ENCODE measurements around the gene CFAP221.
A peak's percentile ranks its signal among the peaks of the same experiment; 100 is the strongest.
"Not testable (repeated sequence)": the region's sequence is repeated elsewhere in the genome, so short reads cannot be mapped to it uniquely, and the experiment has no call there.

Gene CFAP221

GRCh38 chr2:119591523-119591922 lies 47.3 kb downstream of the CFAP221 start:
- no peak for DNase-seq

- no peak for DNase-seq
Measured at GRCh38 chr2:119592436-119592835, 48.2 kb downstream of the CFAP221 start.

- no peak for DNase-seq
Measured at GRCh38 chr2:119596638-119597037, 52.4 kb downstream of the CFAP221 start.

GRCh38 chr2:119598596-119599263 lies 54.5 kb downstream of the CFAP221 start:
- DNase-seq, result no peak

GRCh38 chr2:119599384-119599783 lies 55.1 kb downstream of the CFAP221 start:
- DNase-seq, result no peak

GRCh38 chr2:119605096-119605495 lies 60.8 kb downstream of the CFAP221 start:
- DNase-seq, result no peak

GRCh38 chr2:119606674-119607073 lies 62.4 kb downstream of the CFAP221 start:
- no peak for DNase-seq

GRCh38 chr2:119608553-119608952 lies 64.3 kb downstream of the CFAP221 start:
- no peak for DNase-seq

GRCh38 chr2:119609337-119609736 lies 65.1 kb downstream of the CFAP221 start:
- DNase-seq, result no peak

- not testable (repeated sequence) for DNase-seq
Measured at GRCh38 chr2:119614140-119614539, 69.9 kb downstream of the CFAP221 start.

- no peak for DNase-seq
Measured at GRCh38 chr2:119616421-119616820, 72.2 kb downstream of the CFAP221 start.

- DNase-seq, result no peak
Measured at GRCh38 chr2:119617455-119617854, 73.2 kb downstream of the CFAP221 start.

- not testable (repeated sequence) for DNase-seq
Measured at GRCh38 chr2:119618725-119619124, 74.5 kb downstream of the CFAP221 start.

- no peak for DNase-seq
Measured at GRCh38 chr2:119625226-119625625, 81.0 kb downstream of the CFAP221 start.

GRCh38 chr2:119629323-119629825 lies 85.1 kb downstream of the CFAP221 start:
- DNase-seq, result no peak

GRCh38 chr2:119630121-119630520 lies 85.9 kb downstream of the CFAP221 start:
- DNase-seq, result no peak

- DNase-seq, result no peak
Measured at GRCh38 chr2:119637371-119637770, 93.1 kb downstream of the CFAP221 start.

GRCh38 chr2:119638246-119638645 lies 94.0 kb downstream of the CFAP221 start:
- DNase-seq, result no peak

- no peak for DNase-seq
Measured at GRCh38 chr2:119638685-119639554, 94.7 kb downstream of the CFAP221 start.

- DNase-seq, result peak; percentile 63
Measured at GRCh38 chr2:119641562-119642258, 97.5 kb downstream of the CFAP221 start.

GRCh38 chr2:119644186-119644585 lies 99.9 kb downstream of the CFAP221 start:
- DNase-seq, result no peak

- DNase-seq, result peak; percentile 17
Measured at GRCh38 chr2:119645173-119645855, 101.1 kb downstream of the CFAP221 start.

- no peak for DNase-seq
Measured at GRCh38 chr2:119646149-119646548, 101.9 kb downstream of the CFAP221 start.
